ENCODE data around the gene BCL2. TPM values are rescaled to one million over a fixed set of nuclear protein-coding genes. Genes with fewer than 3 reads are reported as not detected.

BCL2 gene
- total RNA-seq, 1 experiment from 2014 or later: 2.6 TPM

GRCh38 chr18:63273222-63273927 lies 46.2 kb downstream of the BCL2 start:
- Mint-ChIP-seq H3K4me1 (no peaks in the 10 kb centered on the region), H3K27me3 (ENCODE audit: low read depth) (no peaks in the 10 kb centered on the region), H3K4me3 (no peak overlapping the region), H3K27ac (no peak overlapping the region), H3K36me3 (no peaks in the 10 kb centered on the region), H3K9me3 (no peaks in the 10 kb centered on the region)
- POLR2A ChIA-PET: no interaction called here
- CTCF ChIA-PET: no interaction called here
- no peak for DNase-seq (ENCODE audit: low spot score)
- ATAC-seq: no peak
- TF ChIP-seq ZNF512 (CRISPR knock-in tag; IDR thresholded peaks at IDR 0.05; ENCODE audit: borderline replicate concordance) (no peak), E2F5 (CRISPR knock-in tag; IDR thresholded peaks at IDR 0.05) (no peak), FOXK1 (CRISPR knock-in tag; IDR thresholded peaks at IDR 0.05) (no peak), IRF1 (CRISPR knock-in tag; IDR thresholded peaks at IDR 0.05) (no peak), ZMAT4 (CRISPR knock-in tag; IDR thresholded peaks at IDR 0.05) (no peak), OVOL2 (CRISPR knock-in tag; IDR thresholded peaks at IDR 0.05; ENCODE audit: borderline replicate concordance) (no peak), SP1 (CRISPR knock-in tag; conservative IDR thresholded peaks at IDR 0.05) (no peak), FOXJ3 (CRISPR knock-in tag; IDR thresholded peaks at IDR 0.05; ENCODE audit: borderline replicate concordance) (no peak), ESRRA (CRISPR knock-in tag; IDR thresholded peaks at IDR 0.05; ENCODE audit: borderline replicate concordance) (no peak), AR (CRISPR knock-in tag; IDR thresholded peaks at IDR 0.05) (no peak), NFE2L1 (CRISPR knock-in tag; IDR thresholded peaks at IDR 0.05) (no peak), CBFB (CRISPR knock-in tag; IDR thresholded peaks at IDR 0.05; ENCODE audit: low read depth) (no peak), ZNF121 (CRISPR knock-in tag; IDR thresholded peaks at IDR 0.05) (no peak), ETV6 (CRISPR knock-in tag; IDR thresholded peaks at IDR 0.05) (no peak), CTCF (IDR thresholded peaks at IDR 0.05) (no peak)
- TF ChIP-seq, protein P1, sequence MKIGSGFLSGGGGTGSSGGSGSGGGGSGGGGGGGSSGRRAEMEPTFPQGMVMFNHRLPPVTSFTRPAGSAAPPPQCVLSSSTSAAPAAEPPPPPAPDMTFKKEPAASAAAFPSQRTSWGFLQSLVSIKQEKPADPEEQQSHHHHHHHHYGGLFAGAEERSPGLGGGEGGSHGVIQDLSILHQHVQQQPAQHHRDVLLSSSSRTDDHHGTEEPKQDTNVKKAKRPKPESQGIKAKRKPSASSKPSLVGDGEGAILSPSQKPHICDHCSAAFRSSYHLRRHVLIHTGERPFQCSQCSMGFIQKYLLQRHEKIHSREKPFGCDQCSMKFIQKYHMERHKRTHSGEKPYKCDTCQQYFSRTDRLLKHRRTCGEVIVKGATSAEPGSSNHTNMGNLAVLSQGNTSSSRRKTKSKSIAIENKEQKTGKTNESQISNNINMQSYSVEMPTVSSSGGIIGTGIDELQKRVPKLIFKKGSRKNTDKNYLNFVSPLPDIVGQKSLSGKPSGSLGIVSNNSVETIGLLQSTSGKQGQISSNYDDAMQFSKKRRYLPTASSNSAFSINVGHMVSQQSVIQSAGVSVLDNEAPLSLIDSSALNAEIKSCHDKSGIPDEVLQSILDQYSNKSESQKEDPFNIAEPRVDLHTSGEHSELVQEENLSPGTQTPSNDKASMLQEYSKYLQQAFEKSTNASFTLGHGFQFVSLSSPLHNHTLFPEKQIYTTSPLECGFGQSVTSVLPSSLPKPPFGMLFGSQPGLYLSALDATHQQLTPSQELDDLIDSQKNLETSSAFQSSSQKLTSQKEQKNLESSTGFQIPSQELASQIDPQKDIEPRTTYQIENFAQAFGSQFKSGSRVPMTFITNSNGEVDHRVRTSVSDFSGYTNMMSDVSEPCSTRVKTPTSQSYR (CRISPR knock-in tag; IDR thresholded peaks at IDR 0.05): no peak
- TF ChIP-seq, protein P2, sequence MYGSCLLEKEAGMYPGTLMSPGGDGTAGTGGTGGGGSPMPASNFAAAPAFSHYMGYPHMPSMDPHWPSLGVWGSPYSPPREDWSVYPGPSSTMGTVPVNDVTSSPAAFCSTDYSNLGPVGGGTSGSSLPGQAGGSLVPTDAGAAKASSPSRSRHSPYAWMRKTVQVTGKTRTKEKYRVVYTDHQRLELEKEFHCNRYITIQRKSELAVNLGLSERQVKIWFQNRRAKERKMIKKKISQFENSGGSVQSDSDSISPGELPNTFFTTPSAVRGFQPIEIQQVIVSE (CRISPR knock-in tag; IDR thresholded peaks at IDR 0.05; ENCODE audit: borderline replicate concordance): no peak
- TF ChIP-seq, protein P3, sequence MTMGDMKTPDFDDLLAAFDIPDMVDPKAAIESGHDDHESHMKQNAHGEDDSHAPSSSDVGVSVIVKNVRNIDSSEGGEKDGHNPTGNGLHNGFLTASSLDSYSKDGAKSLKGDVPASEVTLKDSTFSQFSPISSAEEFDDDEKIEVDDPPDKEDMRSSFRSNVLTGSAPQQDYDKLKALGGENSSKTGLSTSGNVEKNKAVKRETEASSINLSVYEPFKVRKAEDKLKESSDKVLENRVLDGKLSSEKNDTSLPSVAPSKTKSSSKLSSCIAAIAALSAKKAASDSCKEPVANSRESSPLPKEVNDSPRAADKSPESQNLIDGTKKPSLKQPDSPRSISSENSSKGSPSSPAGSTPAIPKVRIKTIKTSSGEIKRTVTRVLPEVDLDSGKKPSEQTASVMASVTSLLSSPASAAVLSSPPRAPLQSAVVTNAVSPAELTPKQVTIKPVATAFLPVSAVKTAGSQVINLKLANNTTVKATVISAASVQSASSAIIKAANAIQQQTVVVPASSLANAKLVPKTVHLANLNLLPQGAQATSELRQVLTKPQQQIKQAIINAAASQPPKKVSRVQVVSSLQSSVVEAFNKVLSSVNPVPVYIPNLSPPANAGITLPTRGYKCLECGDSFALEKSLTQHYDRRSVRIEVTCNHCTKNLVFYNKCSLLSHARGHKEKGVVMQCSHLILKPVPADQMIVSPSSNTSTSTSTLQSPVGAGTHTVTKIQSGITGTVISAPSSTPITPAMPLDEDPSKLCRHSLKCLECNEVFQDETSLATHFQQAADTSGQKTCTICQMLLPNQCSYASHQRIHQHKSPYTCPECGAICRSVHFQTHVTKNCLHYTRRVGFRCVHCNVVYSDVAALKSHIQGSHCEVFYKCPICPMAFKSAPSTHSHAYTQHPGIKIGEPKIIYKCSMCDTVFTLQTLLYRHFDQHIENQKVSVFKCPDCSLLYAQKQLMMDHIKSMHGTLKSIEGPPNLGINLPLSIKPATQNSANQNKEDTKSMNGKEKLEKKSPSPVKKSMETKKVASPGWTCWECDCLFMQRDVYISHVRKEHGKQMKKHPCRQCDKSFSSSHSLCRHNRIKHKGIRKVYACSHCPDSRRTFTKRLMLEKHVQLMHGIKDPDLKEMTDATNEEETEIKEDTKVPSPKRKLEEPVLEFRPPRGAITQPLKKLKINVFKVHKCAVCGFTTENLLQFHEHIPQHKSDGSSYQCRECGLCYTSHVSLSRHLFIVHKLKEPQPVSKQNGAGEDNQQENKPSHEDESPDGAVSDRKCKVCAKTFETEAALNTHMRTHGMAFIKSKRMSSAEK (CRISPR knock-in tag; IDR thresholded peaks at IDR 0.05; ENCODE audit: borderline replicate concordance): no peak
- TF ChIP-seq, protein P4, sequence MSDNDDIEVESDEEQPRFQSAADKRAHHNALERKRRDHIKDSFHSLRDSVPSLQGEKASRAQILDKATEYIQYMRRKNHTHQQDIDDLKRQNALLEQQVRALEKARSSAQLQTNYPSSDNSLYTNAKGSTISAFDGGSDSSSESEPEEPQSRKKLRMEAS (CRISPR knock-in tag; IDR thresholded peaks at IDR 0.05): no peak
